ENCODE results near the gene CES1. TPM values are rescaled to one million over a fixed set of nuclear protein-coding genes. Genes with fewer than 3 reads are reported as not detected.
A peak's percentile ranks its signal among the peaks of the same experiment; 100 is the strongest.
"Not testable (repeated sequence)": the region's sequence is repeated elsewhere in the genome, so short reads cannot be mapped to it uniquely, and the experiment has no call there.

CES1 gene
- polyA plus RNA-seq (ENCODE audit: insufficient read length), result 1.8 TPM
- long read RNA-seq, donor 1, partial matches to known transcripts, result 0 of 1 reads
- long read RNA-seq, donor 1, other reads (novel, unspliced or antisense), result 0 of 1 reads
- long read RNA-seq, donor 2, result 0 reads
- long read RNA-seq, donor 3, result 0 reads
- long read RNA-seq, donor 4, result 0 reads
- long read RNA-seq, donor 5, partial matches to known transcripts, result 0 of 1 reads
- long read RNA-seq, donor 5, other reads (novel, unspliced or antisense), result 0 of 1 reads
- long read RNA-seq, donor 6, result 0 reads
- long read RNA-seq, donor 7, result 0 reads
- long read RNA-seq, donor 8, result 0 reads

DNA sequence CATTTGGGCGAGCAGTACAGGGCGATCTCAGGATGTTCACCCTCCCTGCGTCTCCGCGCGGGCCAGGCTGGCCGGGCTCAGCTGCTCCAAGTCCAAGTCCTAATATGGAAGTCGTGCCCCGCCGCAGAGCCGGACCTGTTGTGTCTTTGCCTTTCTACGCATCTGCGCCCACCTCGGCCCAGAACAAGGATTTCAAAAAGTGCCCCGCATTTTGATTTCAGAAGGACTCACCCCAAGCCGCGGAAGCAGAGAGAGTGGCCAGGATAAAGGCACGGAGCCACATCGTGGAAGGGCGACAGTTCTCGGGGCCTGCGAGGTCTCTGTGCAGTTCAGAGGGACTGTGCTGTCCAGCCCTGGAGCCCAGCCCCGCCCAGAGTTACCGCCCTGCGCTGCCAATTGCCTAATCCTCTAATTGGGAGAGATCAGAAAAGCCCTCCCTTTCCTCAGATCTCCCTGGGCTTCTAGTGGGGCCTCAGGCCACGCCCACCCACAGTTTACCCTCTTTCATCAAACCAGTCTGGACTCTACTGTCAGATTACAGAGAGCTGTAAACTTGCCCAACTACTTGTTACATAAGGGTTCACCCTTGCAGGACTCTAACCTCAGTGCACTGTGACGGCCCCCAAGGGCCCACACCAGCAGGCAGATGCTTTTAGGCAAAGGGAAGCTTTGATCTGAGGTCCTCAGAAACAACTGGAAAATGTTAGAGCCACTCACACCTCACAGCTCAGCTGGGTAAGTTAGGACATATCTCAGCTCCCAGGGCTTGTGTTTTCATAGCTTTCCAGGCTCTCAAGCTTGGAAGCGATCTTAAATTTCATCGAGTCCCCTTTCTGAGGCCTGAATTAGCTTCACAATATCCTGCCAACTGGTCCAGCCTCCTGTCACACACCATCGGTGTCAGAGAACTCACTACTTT lies at the start of gene CES1:
CES1 (minus strand) TSS at position 324 of the 919 bp plus-strand sequence; CDS start at position 283, 41 bp downstream.
- DNase-seq, result no peak

DNA sequence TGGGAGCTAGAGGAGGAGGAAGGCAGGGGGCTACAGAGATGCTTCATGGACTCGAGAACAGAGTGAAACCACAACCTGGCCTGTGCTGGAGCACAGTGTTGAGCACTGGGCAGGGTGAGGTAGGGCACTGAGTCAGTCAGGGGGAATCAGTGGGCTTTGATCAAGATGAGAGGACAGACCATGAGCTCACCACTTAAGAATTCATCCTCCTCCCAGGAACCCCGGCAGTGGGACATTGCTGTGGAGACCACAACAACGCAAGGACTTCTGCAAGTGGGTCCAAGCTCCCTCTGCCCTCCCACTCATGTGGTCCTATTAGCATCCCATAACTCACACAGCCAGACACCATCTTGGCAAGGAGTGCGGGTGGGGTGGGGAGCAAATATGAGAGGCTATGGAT lies 44.0 kb upstream of the CES1 start:
- no peak for DNase-seq

DNA sequence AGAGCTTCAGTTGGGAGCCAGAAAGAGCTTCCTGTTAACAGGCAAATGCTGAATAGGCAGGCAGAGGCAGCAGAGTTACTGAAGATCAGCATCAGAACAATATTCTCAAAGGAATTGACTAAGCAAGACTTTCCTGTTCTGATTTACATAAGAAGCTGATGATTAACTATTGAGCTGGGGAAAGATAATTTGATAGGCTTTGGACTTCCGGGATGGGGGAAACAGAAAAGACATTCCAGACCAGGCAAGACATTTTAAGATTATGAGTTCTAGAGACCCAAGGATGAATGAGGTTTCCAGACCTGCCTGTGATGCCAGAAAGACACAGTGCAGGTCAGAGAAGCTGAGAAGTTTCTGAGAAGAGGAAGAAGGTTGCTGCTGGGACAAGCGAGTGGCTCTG lies 42.4 kb upstream of the CES1 start, which contains the start of gene CES5A:
CES5A (minus strand) TSS at position 101 of the 400 bp plus-strand sequence. CDS start 152 bp downstream, outside the sequence.
- no peak for DNase-seq

DNA sequence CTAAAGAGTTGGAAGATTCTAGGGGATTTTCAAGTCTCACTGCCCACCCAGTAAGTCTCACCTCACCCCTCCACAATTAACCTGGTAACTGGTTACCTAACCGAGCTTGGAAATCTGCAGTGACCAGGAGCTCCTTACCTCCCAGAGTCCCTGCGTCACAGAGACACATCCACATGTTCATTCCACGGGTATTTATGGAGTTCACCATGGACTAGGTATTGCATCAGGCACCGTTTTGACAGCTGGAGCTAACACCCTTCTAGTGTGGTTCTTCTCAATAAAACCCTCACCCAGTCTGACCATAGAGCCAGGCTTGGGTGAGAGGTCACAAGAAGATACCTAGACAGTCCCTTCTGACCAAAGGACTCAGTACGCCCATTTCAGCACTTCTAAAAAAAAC lies 40.2 kb upstream of the CES1 start:
- no peak for DNase-seq

DNA sequence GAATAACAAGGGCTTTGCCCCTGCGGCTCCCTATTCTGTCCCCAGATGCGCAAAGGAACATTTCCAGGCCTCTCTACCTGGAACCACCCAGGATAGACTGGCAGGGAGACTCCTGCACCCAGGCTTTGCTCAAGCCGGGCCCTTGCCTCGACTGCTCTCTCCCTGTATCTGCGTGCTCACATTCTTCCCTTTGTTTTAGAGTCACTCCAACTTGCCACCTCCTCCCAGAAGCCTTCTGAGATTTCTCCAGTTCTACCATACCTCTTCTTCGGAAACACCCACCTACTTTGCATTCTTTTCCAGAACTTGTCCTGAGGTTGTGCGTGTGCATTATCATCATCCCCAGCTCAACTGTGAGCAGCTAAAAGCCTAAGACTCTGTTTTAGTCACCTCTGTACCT lies 39.2 kb upstream of the CES1 start:
- no peak for DNase-seq

DNA sequence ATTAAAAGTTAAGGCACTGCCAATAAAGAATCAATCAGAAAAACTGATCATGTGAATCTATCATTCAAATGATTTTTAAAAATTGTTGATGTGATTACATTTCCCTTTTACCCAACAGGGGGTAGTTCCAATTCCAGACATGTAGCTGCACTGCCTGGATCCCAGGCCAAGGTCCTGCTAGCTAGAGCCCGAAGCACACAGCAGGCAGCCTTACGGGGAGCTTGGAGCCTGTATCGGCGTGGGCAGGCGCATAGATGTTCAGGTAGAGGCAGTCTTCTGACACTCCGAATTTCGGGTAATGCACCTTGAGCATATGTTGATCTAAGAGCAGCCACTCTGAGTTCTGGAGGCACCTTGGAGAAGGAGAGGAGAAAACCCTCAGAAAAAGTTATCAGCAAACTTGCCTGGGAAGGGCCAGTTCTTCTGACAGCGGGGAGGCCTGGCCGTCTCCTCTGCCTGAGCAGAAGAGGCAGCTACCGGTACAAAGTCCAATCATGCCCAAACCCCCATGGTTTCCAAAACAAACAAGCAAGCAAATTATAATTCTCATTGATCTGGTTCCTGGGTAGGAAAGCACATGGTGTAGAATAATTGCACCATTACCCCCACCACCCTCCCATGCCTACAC lies 38.6 kb upstream of the CES1 start:
- no peak for DNase-seq

DNA sequence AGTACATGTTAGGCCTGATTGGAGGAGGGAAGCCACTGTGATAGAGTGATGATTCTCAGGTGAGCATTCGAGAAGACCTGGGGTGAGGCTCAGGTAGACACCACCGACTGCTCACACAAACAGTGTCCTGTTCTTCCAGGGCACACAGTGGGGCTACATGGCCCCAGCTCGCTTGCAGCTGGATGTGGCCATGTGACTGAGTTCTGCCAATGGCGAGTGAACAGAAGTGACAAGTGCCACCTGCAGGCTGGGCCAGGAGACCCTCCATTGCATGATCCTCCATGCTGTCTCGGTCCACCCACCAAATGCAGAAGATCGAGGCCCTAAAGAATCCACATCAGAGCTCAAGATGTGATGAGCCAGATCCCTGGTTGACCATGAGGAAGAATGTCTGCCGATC lies 36.1 kb upstream of the CES1 start:
- DNase-seq, result no peak

DNA sequence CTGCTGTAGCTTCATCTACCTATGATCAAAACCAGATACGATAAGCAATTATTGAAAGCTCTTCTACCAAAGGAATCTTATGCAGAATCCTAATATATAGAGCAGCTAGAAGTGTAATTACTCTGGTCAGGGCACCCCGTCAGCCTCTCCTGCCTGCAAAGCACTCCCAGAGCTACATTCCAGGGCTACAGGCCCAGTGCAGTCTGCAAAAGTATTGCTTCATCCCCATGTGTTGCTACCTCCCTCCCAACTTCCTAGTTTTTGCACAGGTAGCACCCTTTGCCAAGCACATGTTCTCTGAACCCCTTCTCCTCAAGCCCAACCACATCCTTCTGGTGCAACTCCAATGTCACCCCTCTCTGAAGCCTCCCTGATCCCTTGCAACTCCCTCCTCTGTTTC lies 35.2 kb upstream of the CES1 start:
- no peak for DNase-seq

DNA sequence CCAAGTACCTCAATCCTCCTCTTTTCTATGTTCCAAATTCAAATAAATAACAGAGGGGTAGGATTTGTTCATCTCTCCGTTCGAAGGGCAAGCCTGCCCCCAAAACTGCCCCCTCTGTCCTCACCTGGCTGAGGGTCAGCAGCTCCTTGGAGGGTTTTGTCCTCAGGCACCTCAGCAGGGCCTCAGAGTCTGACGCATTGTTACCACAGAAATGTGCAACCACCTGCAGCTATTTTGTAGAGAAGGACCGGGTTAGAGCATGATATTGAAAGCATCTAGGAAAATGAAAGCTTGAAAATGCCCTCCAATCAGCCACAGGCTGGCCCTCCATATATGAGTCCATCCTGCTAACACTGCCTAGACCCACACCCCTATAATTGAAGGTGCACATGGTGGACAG lies 28.4 kb upstream of the CES1 start:
- no peak for DNase-seq

DNA sequence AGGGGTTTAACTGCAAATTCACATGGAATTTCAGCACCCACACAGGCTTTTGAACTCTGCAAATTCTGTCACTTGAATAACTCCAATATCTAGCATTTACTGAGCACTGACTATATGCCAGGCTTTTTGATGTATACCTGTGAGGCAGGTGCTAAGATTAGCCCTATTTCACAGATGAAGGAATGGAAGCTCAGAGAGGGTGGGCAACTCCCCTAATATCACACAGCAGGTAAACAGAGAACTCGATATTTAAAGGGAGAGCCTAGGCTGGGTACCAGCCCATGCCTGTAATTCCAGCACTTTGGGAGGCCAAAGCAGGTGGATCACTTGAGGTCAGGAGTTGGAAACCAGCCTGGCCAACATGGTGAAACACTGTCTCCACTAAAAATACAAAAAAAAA lies 24.8 kb upstream of the CES1 start:
- DNase-seq, result not testable (repeated sequence)

DNA sequence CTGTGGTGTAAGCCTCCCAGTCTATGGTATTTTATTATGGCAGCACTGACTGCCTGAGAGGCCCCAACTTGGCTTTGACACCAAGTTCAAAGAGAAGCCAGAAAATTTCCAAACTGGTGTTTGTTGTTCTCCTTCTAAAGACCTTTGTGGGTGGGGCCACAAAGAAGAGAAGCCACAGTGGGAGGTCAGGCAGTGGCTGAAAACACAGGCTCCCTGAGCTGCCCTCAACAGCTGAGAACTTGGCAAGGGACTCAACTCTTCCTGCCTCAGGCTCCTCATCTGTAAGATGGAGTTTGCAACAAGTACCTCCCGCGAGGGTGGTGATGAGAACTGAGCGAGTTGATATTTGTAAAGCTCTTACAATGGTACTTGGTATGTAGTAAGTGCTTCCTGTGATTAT lies 24.1 kb upstream of the CES1 start:
- no peak for DNase-seq

DNA sequence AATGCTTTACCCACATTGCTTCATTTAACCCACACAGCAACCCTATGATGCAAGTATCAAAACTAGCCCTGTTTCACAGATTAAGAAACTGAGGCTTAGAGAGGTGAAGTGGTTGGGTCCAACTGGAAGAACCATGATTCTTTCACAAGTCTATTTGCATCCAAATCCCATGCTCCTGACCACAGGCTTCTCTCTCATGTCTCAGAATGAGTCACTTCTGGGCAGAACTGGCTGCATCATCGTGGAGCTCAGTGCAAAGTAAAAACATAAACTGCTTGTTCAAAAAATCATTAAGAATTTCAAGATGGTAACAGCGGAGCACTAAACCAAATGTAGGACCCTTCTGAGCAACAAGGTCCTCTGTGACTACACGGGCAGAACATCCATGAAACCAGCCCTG lies 20.2 kb upstream of the CES1 start:
- DNase-seq, result no peak

DNA sequence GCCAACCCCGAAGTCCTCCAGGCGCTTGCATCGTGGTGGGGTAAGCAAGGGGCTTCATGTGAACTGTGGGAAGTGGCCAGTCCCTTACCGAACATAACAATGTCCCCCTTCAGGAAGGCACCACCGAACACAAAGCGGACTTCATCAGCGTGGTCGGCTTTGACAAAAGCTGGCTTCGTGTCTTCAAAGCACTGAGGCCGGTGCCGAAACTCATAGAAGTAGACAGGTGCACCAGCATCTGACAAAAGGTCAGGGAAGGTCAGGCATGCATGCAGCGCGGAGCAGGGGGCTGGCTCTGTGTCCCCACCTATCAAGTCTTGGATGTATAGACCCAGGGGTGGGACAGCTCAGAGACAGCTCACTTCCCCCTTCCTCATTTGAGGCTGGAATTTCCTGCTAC lies 16.6 kb upstream of the CES1 start:
- no peak for DNase-seq

DNA sequence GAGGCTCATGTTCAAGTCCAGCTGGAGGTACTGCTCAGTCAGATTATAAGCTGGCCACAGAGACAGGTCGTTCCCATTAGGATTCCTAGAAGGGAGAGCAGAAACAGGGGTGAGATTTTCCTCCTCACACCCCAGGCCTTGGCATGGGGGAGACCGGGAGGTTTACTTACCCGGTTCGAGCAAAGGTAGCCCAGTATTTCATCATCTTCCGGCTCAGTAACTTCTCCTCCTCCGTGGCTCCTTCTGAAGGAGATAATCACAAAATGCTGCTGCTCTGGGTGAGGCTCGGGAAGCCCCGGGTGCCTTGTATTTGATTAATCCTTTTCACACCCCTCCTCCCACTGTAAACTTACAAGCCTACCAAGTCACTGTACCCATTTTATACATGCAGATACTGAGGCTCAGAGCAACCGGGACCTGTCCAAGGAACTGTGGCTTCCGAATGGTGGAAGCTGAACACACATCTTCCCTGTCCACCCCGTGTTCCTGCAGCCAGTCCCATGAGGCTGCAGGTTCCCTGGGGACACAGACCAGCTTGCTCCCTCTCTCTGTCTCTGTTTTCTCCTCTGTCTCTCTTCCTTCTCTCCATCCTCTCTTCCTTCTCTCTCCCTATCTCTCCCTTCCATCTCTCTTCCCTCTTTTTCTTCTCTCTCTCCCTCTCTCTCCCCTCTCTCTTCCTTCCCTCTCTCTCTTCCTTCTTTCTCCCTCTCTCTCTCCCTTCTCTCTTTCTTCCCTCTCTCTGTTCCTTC lies 13.9 kb upstream of the CES1 start:
- no peak for DNase-seq

DNA sequence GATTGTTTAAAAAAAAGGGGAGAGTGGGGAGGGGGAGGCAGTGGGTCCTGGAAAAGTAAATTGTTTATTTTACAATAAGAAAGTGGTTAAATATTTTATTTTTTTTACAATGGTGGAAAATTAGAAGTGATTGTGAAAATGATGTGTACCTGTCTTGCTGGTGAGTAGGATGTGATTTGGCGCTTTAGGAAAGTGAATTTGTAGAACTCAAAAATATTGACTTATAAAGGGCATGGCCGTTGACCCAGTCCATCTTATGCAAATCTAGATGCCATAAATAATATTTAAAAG lies 10.2 kb upstream of the CES1 start:
- DNase-seq, result no peak

DNA sequence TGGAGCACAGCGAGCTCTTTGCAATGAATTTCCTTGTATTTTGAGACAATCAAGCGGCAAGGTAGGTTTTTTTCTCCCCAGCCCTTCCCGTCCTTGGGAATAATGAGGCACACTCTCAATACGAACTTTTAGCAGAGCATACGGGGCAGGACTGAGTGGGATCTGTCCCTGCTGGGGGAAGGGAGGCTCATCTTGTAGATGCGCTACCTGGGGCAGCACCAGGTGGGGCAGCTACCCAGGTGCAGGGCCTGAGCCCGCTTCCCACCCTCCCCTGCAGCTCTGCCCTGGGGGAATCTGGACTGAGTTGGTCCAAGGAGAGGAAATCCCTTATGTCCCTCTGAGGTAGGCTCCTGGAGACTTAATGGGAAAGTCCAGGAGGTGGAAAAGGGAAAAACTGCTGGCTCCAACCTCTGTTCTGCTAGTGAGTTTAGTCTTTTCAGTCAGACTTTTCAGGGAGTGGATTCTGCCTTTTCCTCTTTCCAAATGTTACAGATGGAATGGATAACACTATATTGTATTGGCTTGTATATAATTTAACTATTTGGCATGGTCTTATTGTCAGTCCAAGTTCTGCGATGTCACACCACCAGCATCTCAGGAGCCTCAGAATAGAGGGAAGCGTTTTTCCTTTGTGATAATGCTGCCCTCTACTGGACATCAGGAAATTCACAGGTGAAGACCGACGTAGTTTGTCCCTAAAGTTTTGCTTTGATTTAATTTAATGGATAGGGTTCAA lies 9.6 kb upstream of the CES1 start:
- peak; percentile 43 for DNase-seq

DNA sequence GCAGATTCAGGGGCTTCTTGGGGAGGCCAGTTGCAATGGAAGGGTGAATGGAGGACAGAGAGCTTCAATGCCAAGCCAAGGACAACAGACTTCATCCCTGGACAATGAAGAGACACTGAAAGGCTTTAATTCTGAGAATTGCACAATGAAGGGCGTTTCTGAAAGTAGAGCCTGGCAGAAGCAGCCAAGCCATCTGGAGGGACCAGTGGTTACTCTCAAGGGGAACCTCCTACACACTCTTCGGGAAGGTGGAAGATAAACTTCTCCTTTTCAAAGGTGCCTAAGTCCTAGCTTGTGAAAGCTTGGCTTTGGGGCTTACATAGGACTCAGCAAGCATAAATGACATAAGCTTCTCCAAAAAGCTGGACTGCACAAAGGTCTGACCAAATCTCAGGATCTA lies 6.2 kb upstream of the CES1 start:
- DNase-seq, result no peak

DNA sequence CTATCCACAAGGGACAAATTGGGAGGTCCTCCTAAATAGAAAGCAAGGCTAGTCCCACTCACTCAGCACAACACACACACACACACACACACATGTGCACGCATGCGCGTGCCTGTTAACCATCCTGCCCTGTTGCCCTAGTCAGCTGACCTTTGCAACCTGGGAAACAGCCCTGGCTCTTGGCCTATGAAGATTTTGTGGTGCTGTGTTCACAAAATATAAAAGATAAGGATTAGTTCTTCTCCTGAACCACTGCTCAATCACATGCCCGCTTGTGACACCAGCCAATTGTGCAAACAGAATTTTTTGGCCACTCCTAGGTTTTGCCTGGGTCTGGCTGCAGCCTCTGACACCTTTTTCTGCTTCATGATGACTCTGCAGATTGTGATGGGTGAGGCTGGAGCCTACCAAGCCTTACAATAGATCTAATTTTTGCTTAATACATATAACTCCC lies 3.3 kb upstream of the CES1 start:
- DNase-seq, result no peak

DNA sequence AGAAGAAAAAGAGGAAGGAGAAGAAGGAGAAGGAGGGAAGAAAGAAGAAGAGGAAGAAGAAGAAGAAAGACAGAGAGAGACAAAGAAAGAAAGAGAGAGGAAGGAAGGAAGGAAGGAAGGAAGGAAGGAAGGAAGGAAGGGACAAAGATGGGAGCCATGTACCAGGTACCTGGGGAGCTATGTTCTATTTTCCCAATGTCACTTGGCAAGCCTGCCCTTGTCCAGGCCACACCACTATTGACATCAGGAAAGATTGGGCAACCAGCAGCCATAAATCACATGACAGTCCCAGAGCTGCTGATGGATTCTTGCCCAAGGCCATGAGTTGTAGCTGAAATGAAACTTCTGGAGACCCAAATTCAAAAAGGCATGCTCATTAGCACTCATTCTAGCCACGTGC lies 2.7 kb upstream of the CES1 start:
- no peak for DNase-seq

DNA sequence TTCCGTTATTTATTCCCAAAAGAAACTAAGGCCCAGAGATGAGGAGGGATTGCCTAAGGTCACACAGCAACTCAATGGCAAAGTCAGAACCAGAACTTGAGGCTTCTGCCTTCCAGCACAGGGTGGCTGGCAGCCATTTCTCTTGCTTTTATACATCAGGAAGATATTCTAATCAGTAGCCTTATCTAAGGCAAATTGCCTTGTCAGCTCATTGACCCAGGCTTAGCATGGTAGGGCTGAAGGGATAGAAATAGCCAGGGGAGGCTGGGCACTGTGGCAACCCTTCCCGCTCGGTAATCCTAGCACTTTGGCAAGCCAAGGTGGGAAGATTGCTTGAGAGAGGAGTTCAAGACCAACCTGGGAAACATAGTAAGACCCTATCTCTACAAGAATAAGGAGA lies 2.3 kb upstream of the CES1 start:
- not testable (repeated sequence) for DNase-seq

DNA sequence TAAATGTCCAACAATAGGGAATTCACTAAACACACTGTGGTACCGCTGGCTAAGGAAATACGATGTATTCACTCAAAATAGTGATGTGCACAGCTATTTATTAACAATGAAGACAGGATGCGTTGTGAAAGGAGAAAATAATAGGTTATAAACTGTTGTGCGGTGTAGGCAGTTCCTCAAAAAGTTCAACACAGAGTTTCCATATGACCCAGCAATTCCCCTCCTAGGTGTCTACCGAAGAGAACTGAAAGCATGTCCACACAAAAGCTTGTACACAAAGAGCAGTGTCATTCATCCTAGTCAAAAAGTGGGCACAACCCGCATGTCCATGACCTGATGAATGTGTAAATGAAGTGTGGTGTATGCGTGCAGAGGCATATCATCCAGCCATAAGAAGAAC lies 1.2 kb upstream of the CES1 start:
- no peak for DNase-seq

DNA sequence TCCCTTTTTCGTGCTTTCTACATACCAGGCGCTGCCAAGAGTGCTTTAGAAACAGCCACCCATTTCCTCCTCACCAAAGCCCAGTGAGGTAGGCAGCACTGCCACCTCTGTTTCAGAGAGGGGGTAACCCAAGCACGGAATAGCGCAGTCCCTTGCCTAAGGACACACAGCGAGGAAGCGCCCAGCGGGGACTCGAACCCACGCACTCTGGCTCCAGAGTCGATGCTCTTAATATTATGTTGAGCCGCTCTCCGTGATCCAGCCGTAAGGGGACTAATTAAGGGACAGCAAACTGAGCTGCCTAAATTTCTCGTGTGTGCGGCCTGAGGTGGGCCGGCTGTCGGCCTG lies 497 bp downstream of the CES1 start:
- no peak for DNase-seq

Data from left kidney (tissue), 8 donors.